Psoas muscle (tissue), 8 donors: ENCODE results near the gene PPP1R36. TPM values are rescaled to one million over a fixed set of nuclear protein-coding genes. Genes with fewer than 3 reads are reported as not detected.
A peak's percentile ranks its signal among the peaks of the same experiment; 100 is the strongest.

ENCODE experiments used
- ATAC-seq, 4 donors: fragments of 200-7000 bp; cut with Tn5 transposase; one replicate each; pipeline ENCODE4 v1.9.1; 2020; ENCODE audit warnings: moderate library complexity in 3 of 4, mild to moderate bottlenecking in 2 of 4
- DNase-seq, 2 donors: peaks; one replicate each; pipeline ENCODE4 v3.0.0-alpha.2; 2020
- H3K27ac ChIP-seq: fragments of 200-600 bp; one replicate; pipeline ENCODE4 v1.8.0; 2022
- H3K27me3 ChIP-seq, 3 donors: fragments of 200-600 bp in 1 of 3; one replicate each; pipeline versions ENCODE4 v1.6.1 to v1.8.0; 2013 to 2022; ENCODE audit warnings: low read length in 2 of 3, mild to moderate bottlenecking in 2 of 3, moderate library complexity in 1 of 3; ENCODE audit not compliant: insufficient read depth in 3 of 3
- H3K36me3 ChIP-seq, 2 donors: fragments of 200-600 bp in 1 of 2; one replicate each; pipeline versions ENCODE4 v1.6.1 to v1.8.0; 2013 to 2022; ENCODE audit warnings: low read depth in 1 of 2, mild to moderate bottlenecking in 1 of 2, moderate library complexity in 1 of 2; ENCODE audit not compliant: insufficient read depth in 1 of 2
- H3K4me1 ChIP-seq: fragments of 200-600 bp; one replicate; pipeline ENCODE4 v1.8.0; 2022
- H3K4me3 ChIP-seq: fragments of 200-600 bp; one replicate; pipeline ENCODE4 v1.8.0; 2022; ENCODE audit warnings: mild to moderate bottlenecking
- H3K9me3 ChIP-seq: fragments of 200-600 bp; one replicate; pipeline ENCODE4 v1.8.0; 2022
- CTCF ChIP-seq: fragments of 200-600 bp; IDR thresholded peaks from one replicate; pipeline ENCODE4 v1.8.0; 2022; ENCODE audit warnings: antibody characterized with exemption
- WGBS, 3 donors: extraction: QIAGEN DNeasy Blood & Tissue Kit; methylation state at CpG; one replicate each; pipeline versions ENCODE4 v1.1.6 to v1.1.7; 2013; 5-methylcytosine and 5-hydroxymethylcytosine counted together
- intact Hi-C, 2 donors: fragments of 100-400 bp; cut with DNase I; formaldehyde crosslinking; loops; one replicate each; pipeline versions ENCODE4 v1.11.0 to v1.14.2; 2022
- polyA plus RNA-seq, 3 donors: library from polyadenylated mRNA; stranded (reverse); fragments of 200-250 nt; gene quantifications; one replicate each; pipeline ENCODE4 v1.2.3, GENCODE V29; 2013
- total RNA-seq, 4 donors: library from RNA; stranded (reverse); fragmentation: NEBNext Ultra II Directional in 2 of 4; extraction: Animal tissue kit (Norgen Biotek cat#: 25700) in 2 of 4; gene quantifications; one replicate each; pipeline versions ENCODE4 v1.2.1 to v1.2.4, GENCODE V29; 2021 to 2023
- donor health status: healthy with polysubstance abuse.
- donor health status: DM: no; HTN: no; CAD: no; lungs with moderate emphysema.
- donor health status: Bipolar disorder and iron deficiency.
- donor health status: healthy.
- donor health status: DM: yes; HTN: yes; CAD: no.
- donor health status: DM: no; HTN: no; CAD: no.
- donor health status: DM: no; HTN: no; CAD: no.
- donor health status: DM: yes; HTN: yes; CAD: no.

PPP1R36 gene
- total and polyA plus RNA-seq, 7 donors, result 0.16 to 0.86 (median 0.46) TPM; not detected in 2

- H3K27me3 ChIP-seq, result no peaks in the 10 kb centered on the region
- H3K4me1 ChIP-seq, result peaks cover 4% of the 10 kb centered on the region
- intact Hi-C loops, result no loop called here
- H3K36me3 ChIP-seq, result no peaks in the 10 kb centered on the region
- ATAC-seq (no peak), DNase-seq (no peak)
- H3K27ac ChIP-seq, result no peak overlapping the region
- no peak overlapping the region for H3K4me3 ChIP-seq
- no peak for TF ChIP-seq CTCF
- H3K9me3 ChIP-seq, result no peaks in the 10 kb centered on the region
- 85 to 91% (median 87%) methylated on average over 4 of the region's 4 CpGs for WGBS, 3 donors
Observed at GRCh38 chr14:64536488-64537245, 13.1 kb upstream of the PPP1R36 start.

DNA sequence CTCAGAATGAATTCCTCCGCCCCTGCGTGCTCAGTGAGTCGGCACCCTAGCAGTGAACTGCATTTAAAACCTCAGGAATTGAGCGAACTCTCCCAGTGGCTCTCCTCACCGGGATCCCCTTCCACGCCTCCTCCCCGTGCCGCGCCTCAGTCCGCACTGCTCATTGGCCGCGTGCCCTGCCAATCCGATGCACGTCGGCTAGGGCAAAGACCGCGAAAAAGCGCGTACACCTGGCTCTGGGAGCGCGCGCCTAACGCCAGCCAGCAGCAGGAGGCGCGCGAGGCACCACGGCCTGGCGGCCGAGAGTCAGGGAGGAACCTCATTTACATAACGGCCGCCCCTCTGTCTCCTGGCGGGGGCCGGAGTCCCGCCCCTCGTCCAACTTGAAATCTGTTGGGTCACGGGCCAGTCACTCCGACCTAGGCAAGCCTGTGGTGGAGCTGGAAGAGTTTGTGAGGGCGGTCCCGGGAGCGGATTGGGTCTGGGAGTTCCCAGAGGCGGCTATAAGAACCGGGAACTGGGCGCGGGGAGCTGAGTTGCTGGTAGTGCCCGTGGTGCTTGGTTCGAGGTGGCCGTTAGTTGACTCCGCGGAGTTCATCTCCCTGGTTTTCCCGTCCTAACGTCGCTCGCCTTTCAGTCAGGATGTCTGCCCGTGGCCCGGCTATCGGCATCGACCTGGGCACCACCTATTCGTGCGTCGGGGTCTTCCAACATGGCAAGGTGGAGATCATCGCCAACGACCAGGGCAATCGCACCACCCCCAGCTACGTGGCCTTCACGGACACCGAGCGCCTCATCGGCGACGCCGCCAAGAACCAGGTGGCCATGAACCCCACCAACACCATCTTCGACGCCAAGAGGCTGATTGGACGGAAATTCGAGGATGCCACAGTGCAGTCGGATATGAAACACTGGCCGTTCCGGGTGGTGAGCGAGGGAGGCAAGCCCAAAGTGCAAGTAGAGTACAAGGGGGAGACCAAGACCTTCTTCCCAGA lies 9.3 kb upstream of the PPP1R36 start, which contains the start of gene HSPA2:
HSPA2 (plus strand) TSS at position 534 of the 995 bp plus-strand sequence; CDS start at position 643, 109 bp downstream.
- peak; percentile 93 to 97 (median 95) for ATAC-seq
- H3K36me3 ChIP-seq, result no peaks in the 10 kb centered on the region
- H3K4me1 ChIP-seq, result peaks cover 14% of the 10 kb centered on the region
- intact Hi-C loops, result loop anchor here (2.0 to 5.0 kb wide), 3 partner anchors 34 to 97 kb away; no protein-coding TSS in a partner anchor
- peak; percentile 99 for DNase-seq
- H3K9me3 ChIP-seq, result no peaks in the 10 kb centered on the region
- 4% methylated on average over 78 to 79 of the region's 79 CpGs for WGBS, 3 donors
- peak within 1 kb of the TSS; percentile 87 for H3K27ac ChIP-seq
- no peaks in the 10 kb centered on the region for H3K27me3 ChIP-seq
- peak; percentile 75 for TF ChIP-seq CTCF
- peak within 1 kb of the TSS; percentile 81 for H3K4me3 ChIP-seq

- H3K36me3 ChIP-seq, result no peaks in the 10 kb centered on the region
- ATAC-seq (peak in 2 of 4 donors; percentile 7 to 21), DNase-seq (peak in 1 of 2 donors; percentile 69)
- H3K27me3 ChIP-seq, result no peaks in the 10 kb centered on the region
- no peak for TF ChIP-seq CTCF
- H3K4me3 ChIP-seq, result peak overlapping the region; percentile 81
- peaks cover 16% of the 10 kb centered on the region for H3K4me1 ChIP-seq
- H3K9me3 ChIP-seq, result no peaks in the 10 kb centered on the region
- 15 to 18% (median 16%) methylated on average over 73 of the region's 73 CpGs for WGBS, 3 donors
- intact Hi-C loops, result loop anchor here (2.0 to 5.0 kb wide), 3 partner anchors 35 to 96 kb away; no protein-coding TSS in a partner anchor
- H3K27ac ChIP-seq, result peak overlapping the region; percentile 74
Observed at GRCh38 chr14:64541261-64541971, 8.3 kb upstream of the PPP1R36 start.
